GM18517 (cell line): ENCODE data around the gene NOL12.
"Not testable (repeated sequence)": the region's sequence is repeated elsewhere in the genome, so short reads cannot be mapped to it uniquely, and the experiment has no call there.

Experiments used
- ATAC-seq: cut with Tn5 transposase; IDR thresholded peaks from one replicate; pipeline ENCODE4 v1.9.1; 2021; ENCODE audit warnings: mild to moderate bottlenecking, moderate library complexity; ENCODE audit not compliant: unreplicated experiment

NOL12 gene

GRCh38 chr22:37686002-37686982 is at the start of gene NOL12:
Gene NOL12 (plus strand): TSS chr22:37686343. CDS start chr22:37686393, 50 bp downstream.
- ATAC-seq = peak; percentile 65

DNA sequence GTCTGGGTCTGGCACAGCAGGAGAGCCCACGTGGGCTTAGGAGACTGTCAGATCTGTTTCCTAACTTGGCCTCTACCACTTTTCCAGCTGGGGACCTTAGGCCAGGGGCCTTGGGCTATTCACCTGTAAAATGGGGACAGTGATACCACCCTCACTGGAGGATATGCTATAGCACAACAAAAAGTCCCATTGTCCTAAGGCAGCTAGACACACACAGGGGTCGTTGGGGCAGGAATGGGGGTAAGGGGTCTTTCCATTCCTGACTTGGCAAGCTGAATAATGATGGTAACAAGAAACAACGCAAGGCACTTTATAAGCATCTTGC is 49.2 kb upstream of the NOL12 start:
- no peak for ATAC-seq

GRCh38 chr22:37638391-37639069 is 47.6 kb upstream of the NOL12 start:
- no peak for ATAC-seq

DNA sequence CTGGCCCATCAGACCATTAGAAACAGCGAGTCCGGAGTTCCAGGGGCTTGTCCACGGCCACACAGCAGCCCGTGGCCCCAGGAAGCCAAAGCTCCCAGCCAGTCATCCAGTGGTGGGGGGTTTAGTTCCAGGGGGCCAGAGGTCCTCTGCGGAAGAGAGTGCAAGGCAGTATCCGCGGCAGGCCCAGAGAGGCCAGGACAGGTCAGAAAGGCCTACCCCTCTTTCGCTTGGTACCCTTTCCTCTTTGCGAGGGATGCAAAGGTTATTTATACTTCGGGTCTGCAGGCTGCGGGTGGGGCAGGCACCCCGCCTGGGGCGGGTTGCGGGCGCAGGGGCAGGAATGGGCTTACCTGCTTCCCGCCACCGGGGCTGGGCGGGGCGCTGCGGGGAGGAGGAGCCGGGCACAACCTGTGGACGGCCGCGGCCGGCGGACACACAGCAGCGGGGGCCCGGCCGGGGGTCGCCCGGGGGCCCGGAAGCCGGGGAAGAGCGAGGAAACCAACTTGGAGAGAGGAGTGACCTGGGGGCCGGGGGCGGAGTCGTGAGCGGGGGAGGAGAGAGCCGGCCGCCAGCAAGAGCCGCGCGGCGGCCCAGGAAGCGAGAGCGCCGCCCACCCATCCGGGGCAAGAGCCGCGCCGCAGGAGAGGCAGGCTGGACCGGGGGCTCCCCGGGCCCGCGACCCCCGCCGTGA is 46.9 kb upstream of the NOL12 start, which contains the start of gene SH3BP1:
Gene SH3BP1, plus strand, starts transcription at position 600 of the 691 bp plus-strand sequence. CDS start 119 bp downstream, outside the sequence.
- ATAC-seq = no peak

DNA sequence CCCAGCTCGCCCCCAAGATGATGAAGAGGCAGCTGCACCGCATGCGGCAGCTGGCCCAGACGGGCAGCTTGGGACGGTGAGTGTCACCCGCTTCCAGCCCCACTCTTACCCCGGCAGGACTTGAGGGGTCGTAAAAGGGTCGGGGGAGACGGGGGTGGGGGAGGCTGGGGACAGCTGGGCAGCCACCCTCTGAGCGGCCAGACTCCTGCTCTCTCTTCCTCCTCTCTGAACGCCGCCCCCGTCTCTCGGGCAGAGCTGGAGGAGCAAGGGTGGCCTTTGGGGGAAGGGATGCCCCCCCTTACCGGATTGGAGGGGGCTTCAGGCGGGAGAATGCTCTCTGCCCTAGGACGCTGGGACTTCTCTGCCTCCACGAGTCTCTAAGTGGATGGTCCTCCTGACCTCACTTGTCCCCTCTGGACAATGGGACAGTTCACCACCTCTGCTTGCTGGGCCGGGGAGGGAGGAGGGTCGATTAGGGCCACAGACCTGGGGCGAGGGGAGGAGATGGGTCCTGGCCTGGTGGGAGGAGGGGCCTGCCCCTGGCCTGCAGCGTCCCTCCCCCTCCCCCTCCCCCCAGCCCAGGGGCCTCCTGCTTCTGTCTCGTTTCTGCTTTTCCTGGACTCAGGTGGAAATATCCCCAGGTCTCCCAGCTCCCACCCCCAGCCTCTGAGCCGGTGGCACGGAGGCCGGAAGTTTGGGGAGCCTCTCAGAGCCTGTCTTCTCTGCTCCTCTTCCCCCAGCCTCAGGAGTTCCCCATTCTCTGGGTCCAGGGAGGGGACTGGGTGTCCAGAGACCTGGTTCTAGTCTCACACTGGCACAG is 46.2 kb upstream of the NOL12 start:
- ATAC-seq = no peak

GRCh38 chr22:37640591-37641560 is 45.3 kb upstream of the NOL12 start:
- ATAC-seq = no peak

GRCh38 chr22:37641561-37641949 is 44.6 kb upstream of the NOL12 start:
- no peak for ATAC-seq

DNA sequence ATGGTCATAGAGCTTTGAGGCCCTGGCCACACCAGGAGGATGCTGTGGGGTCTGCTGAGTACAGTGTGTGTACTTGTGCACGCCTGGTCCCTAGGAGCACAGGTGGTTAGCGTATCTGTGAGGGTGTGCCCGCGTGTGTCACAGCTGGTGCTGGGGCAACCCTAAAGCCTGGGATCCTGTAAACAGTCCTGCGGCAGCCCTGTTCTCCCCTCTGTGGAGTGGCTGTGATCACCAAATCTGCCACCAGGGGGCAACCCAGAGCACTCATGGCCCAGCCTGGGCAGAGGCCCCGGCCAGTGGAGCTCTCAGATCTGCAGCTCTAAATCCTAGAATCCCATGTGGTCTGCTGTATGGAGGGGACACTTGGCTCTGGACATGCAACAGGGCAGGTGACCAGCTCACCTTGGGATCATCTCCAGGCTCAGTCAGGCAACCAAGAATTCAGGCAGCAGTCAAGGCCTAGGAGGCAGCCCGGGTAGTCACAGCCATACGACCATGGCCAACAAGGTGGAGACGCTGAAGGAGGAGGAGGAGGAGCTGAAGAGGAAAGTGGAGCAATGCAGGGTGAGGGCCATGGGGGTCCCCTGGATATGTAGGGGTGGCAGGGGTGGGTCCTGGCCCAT is 42.8 kb upstream of the NOL12 start:
- ATAC-seq = no peak

DNA sequence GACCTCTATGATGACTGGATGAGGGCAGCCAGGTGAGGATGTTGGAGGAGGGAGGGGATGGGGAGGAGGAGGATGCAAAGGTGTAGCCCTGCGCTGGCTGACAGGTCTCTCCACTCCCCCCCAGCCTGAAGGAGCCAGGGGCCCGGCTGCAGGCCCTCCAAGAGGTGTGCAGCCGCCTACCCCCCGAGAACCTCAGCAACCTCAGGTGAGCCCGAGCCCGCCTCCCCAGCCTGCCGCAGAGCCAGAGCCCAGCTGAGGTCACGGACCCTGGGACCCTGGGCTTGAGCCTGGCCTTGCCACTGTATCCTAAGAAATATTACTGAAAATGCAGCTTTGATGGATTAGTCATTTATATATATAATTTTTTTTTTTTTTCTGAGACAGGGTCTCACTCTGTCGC is 38.8 kb upstream of the NOL12 start:
- no peak for ATAC-seq

DNA sequence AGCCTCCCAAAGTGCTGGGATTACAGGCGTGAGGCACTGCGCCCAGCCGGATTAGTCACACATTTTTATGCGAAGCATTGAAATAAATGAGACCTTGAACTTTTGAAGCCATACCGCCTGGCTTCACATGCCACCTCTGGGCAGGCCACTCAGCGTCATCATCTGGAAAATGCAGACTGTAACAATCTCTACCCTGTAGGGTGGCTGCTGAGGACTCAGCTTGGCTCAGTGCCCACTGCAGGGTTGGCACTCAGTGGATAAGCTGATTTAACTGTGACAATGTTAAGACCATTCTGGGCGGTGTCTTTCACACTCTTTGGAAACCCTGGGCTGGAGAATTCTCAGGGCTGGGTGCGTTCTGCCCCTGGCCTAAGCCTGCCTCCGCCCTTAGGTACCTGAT is 38.2 kb upstream of the NOL12 start:
- ATAC-seq = no peak

GRCh38 chr22:37650463-37651136 is 35.5 kb upstream of the NOL12 start:
- ATAC-seq = no peak

DNA sequence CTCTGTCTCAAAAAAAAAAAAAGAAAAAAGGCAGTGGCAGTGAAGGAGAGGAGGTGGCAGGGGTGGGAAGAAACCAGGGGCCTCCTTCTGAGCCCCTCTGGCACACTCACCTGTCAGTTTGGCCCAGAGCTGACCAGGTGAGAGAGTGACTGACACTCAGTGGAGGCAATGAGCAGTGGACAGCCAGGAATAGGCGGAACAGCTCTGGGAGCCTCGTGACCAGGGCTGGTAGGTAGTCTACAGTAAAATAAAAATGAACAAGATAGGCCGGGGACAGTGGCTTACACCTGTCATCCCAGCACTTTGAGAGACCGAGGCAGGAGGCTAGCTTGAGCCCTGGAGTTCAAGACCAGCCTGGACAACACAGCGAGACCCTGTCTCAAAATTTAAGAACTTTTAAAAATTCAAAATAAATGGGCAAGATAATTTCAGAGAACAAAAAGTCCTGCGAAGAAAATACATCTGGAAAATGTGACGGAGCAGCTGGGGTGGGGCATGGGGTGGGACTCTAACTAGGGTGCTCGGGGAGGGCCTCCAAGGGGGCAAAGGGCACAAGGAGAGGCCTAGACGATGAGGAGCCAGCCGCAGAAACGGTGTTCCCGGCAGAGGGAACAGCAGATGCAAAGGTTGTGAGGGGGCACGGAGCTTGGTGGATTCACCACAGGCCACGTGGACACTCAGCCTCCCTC is 31.4 kb upstream of the NOL12 start:
- no peak for ATAC-seq

GRCh38 chr22:37655252-37655563 is 30.9 kb upstream of the NOL12 start:
- no peak for ATAC-seq

GRCh38 chr22:37656583-37656982 is 29.6 kb upstream of the NOL12 start:
- ATAC-seq = not testable (repeated sequence)

DNA sequence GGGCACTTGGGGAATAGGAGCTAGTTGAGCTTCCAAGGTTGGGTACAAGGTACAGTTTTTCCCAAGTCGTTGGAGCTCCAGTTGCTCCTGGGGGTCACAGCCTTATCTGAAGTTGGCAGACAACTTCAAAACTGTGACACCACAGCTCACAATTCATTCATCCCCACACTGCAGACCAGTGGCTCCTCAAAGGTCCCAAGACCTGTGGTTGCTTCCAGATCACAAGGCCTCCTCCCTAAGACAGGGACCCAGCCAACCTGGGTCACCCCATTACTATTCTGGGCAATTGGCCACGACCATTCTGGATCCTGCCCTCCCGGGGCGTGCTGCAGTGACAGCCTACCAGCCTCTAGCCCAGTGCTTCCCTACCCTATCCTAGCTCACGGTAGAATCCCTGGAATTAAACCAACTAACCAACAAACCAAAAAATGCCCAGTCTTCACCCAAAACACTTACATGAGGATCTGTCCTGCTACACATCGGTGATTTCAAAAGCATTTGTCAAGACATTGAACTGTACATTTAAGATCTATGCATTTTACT is 28.5 kb upstream of the NOL12 start:
- no peak for ATAC-seq

DNA sequence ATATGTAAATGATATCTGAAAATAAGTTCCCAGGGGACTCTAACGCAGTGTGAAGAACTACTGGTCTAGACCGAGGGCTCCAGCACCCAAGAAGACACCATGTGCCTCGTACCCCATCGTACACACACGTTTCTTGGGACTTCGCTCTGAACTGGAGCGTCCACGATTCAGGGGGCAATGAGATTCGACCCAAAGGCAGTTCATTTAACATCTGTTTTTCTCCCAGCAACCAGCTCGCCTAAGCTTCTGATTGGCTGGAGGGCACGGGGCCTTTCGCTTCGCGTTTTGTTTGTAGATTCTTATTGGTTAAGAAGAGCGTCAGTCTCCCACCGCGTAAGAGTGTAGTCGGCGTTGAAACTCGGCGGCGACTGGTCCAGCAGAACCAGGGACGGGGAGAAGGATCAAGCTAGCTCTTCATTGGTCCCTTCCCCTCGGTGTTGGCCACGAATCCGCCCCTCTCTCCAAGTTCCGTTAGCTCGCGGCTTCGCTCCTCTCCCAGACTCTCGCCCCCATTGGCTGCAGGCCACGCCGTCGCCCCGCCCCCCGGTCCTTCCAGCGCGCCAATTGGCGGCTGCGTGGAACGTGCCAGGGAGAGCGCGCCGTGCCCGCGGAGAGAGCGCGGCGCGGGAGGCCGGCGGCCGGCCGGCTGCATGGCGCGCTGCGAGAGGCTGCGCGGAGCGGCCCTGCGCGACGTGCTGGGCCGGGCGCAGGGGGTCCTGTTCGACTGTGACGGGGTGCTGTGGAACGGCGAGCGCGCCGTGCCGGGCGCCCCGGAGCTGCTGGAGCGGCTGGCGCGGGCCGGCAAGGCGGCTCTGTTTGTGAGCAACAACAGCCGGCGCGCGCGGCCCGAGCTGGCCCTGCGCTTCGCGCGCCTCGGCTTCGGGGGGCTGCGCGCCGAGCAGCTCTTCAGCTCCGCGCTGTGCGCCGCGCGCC is 27.7 kb upstream of the NOL12 start, which contains the start of gene PDXP:
Gene PDXP, plus strand, starts transcription at position 591 of the 933 bp plus-strand sequence. Its CDS starts 60 bp downstream, at position 651.
- peak; percentile 76 for ATAC-seq
